ENCODE results near the gene KRTAP1-3.
A peak's percentile ranks its signal among the peaks of the same experiment; 100 is the strongest.

Gene KRTAP1-3

DNA sequence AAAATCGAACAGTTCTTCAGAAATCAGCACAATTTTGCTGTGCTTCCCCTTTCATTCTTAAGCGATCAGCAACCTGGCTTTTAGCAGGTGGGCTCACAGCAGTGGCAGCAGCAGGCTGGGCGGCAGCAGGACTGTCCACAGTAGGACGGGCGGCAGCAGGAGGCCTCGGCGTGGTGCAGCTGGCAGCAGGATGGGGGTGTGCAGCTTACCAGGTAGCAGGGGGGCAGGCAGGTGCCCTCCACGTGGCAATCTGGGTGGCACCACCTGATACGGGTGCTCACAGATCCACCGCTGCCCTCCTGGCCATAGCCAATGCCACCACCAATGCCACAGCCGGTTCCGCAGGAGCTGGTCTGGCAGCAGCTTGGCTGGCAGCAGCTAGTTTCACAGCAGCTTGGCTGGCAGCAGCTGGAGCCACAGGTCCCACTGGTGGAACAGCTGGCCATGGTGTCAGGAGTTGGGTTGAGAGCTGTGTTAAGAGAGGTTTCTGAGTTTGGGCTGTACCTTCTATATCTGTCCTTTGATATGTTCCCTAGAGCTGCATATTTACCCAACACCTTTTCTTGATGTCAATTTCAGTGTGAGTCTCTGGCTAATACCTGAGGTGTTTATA, 4.9 kb downstream of the KRTAP1-3 start, which contains the start of gene KRTAP1-4:
Gene KRTAP1-4, minus strand, starts transcription at position 563 of the 613 bp plus-strand sequence. Its CDS starts 117 bp downstream, at position 446.
- H3K9me3 Mint-ChIP-seq, result no peaks in the 10 kb centered on the region
- H3K4me1 Mint-ChIP-seq, result no peaks in the 10 kb centered on the region
- ATAC-seq (no peak), DNase-seq (ENCODE audit: low spot score in 2 of 2) (no peak)
- no peak within 1 kb of the TSS for H3K4me3 Mint-ChIP-seq
- H3K27ac Mint-ChIP-seq, result no peak within 1 kb of the TSS
- no peaks in the 10 kb centered on the region for H3K36me3 Mint-ChIP-seq

DNA sequence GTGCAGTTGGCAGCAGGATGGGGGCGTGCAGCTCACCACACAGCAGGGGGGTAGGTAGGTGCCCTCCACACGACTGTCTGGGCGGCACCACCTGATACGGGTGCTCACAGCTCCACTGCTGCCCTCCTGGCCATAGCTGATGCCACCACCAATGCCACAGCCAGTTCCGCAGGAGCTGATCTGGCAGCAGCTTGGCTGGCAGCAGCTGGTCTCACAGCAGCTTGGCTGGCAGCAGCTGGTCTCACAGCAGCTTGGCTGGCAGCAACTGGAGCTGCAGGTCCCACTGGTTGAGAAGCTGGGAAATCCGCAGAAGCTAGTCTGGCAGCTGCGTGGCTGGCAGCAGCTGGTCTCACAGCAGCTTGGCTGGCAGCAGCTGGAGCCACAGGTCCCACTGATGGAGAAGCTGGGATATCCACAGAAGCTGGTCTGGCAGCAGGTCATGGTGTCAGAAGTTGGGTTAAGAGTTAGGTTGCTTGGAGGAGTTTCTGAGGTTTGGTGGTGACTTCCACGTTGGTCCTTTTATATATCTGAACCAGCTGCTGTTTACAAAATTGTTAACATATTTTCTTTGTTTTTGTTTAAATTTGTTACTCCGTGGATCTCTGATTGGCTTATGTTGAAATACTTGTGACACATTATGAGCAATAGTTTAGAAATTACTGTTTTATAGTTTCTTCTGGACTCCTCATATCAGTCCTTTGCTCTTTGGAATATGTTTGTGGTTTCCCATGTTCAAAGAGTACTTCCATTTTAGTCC, 7.8 kb downstream of the KRTAP1-3 start, which contains the start of gene KRTAP1-5:
Gene KRTAP1-5, minus strand, starts transcription at position 494 of the 757 bp plus-strand sequence. Its CDS starts 53 bp downstream, at position 441.
- H3K4me3 Mint-ChIP-seq, result no peak within 1 kb of the TSS
- ATAC-seq (no peak), DNase-seq (ENCODE audit: low spot score in 2 of 2) (no peak)
- no peaks in the 10 kb centered on the region for H3K4me1 Mint-ChIP-seq
- H3K9me3 Mint-ChIP-seq, result no peaks in the 10 kb centered on the region
- H3K36me3 Mint-ChIP-seq, result no peaks in the 10 kb centered on the region
- H3K27ac Mint-ChIP-seq, result no peak within 1 kb of the TSS

DNA sequence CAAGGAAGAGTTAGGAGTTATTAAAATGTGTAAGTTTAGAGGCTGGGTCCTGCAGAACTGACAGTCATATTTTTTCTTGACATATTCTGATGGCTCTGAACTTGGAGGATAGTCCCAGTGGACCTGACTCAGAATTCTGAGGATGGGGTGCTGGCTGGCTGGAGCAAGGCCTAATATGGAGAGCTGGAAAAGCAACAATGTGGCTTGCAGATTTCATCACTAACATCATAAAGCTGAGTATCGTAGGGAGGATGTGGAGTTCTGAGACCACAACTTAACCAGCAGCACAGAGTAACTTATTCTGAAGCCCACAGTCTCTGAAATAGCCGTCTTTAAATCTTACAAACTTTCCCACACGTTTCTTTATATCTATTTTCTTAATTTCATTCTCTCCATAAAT, 10.0 kb downstream of the KRTAP1-3 start:
- no peak overlapping the region for H3K4me3 Mint-ChIP-seq
- DNase-seq (ENCODE audit: low spot score in 2 of 2) (no peak), ATAC-seq (no peak)
- H3K9me3 Mint-ChIP-seq, result no peaks in the 10 kb centered on the region
- H3K36me3 Mint-ChIP-seq, result no peaks in the 10 kb centered on the region
- no peak overlapping the region for H3K27ac Mint-ChIP-seq
- no peaks in the 10 kb centered on the region for H3K4me1 Mint-ChIP-seq

DNA sequence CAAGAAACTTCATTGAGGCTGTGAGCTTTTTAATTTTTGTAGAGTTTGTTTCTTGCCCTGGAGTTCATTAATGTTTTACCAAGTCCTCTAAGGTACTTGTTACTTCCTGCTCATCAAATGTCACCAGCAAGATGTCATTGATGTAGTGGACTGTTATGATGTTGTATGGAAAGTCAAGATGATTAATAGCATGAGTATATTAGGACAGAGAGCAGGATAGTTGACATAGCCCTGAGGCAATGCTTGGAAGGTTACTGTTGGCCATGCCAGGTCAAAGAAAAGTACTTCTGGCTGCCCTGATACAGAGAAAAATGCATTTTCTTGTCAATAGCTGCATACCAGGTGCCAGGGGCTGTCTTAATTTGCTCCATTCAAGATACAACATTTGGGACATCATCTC, 14.3 kb downstream of the KRTAP1-3 start:
- no peak overlapping the region for H3K4me3 Mint-ChIP-seq
- no peaks in the 10 kb centered on the region for H3K4me1 Mint-ChIP-seq
- no peak overlapping the region for H3K27ac Mint-ChIP-seq
- H3K36me3 Mint-ChIP-seq, result no peaks in the 10 kb centered on the region
- DNase-seq (ENCODE audit: low spot score in 2 of 2) (no peak), ATAC-seq (no peak)
- H3K9me3 Mint-ChIP-seq, result no peaks in the 10 kb centered on the region

DNA sequence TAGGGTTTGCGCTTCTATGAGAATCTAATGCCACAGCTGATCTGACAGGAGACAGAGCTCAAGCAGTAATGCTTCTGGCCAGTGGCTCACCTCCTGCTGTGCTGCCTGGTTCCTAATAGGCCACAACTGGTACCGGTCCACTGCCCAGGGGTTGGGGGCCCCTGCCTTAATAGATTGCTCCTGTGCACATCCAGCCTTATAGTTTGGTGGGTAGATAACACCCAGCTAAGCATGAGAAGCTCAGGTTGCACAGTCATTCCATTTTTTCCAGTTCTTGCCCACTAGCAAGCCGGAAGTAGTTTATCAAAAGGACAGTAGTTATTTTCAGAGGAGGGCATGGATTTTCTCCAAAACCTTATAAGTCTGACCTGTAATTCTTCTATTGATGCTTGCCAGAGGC, 15.3 kb downstream of the KRTAP1-3 start:
- no peak for ATAC-seq
- no peak overlapping the region for H3K27ac Mint-ChIP-seq
- H3K4me3 Mint-ChIP-seq, result no peak overlapping the region
- no peaks in the 10 kb centered on the region for H3K9me3 Mint-ChIP-seq
- DNase-seq (ENCODE audit: low spot score in 2 of 2), result no peak
- H3K4me1 Mint-ChIP-seq, result no peaks in the 10 kb centered on the region
- no peaks in the 10 kb centered on the region for H3K36me3 Mint-ChIP-seq

DNA sequence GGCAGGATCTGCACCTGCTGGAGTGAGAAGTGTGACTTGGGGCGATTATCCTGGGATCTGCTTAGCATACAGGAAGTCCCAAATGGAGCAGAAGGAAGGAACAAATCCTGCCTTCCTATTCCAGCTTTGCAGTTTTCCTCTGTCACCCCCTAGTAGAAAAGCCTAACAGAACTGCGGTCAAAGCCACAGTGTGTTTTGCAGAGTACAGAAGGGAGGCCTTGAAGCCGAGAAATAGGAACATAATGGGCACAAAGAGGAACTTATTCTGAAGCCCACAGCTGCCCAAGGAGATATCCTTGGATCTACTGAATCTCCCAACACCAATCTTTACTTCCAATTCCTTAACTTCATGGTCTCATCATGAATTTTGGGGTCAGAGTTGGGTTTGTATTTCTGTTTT, 16.1 kb downstream of the KRTAP1-3 start:
- no peaks in the 10 kb centered on the region for H3K4me1 Mint-ChIP-seq
- H3K4me3 Mint-ChIP-seq, result no peak overlapping the region
- DNase-seq (ENCODE audit: low spot score in 2 of 2), result no peak
- no peaks in the 10 kb centered on the region for H3K9me3 Mint-ChIP-seq
- no peak for ATAC-seq
- H3K27ac Mint-ChIP-seq, result no peak overlapping the region
- no peaks in the 10 kb centered on the region for H3K36me3 Mint-ChIP-seq

DNA sequence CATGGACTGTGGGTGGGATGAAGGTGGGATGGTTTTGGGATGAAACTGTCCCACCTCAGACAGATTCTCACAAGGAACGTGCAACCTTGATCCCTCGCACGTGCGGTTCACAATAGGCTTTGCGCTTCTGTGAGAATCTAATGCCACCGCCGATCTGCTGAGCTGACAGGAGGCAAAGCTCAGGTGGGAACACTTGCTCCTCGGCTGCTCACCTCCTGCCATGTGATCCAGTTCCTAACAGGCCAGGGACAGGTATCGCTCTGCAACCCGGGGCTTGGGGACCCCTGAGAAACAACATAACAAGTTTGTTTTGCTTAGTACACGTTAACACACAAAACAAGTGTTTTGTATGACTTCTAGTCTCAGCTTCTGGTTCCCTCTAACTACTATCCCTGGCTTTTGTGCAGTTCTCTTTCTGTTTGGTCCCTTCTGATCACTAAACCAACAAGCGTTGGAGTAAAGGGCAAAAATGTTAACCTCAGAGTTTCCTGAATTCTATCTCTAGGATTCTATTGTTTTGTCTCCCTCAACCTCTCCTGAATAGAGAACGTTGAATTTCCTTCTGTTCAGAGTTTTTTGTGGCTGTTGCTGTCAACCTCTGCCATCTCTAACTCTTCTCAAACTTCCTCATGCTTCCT, 18.0 kb downstream of the KRTAP1-3 start:
- ATAC-seq (no peak), DNase-seq (ENCODE audit: low spot score in 2 of 2) (no peak)
- Mint-ChIP-seq H3K36me3 (no peaks in the 10 kb centered on the region), H3K9me3 (no peaks in the 10 kb centered on the region), H3K4me3 (no peak overlapping the region), H3K4me1 (no peaks in the 10 kb centered on the region), H3K27ac (no peak overlapping the region)

DNA sequence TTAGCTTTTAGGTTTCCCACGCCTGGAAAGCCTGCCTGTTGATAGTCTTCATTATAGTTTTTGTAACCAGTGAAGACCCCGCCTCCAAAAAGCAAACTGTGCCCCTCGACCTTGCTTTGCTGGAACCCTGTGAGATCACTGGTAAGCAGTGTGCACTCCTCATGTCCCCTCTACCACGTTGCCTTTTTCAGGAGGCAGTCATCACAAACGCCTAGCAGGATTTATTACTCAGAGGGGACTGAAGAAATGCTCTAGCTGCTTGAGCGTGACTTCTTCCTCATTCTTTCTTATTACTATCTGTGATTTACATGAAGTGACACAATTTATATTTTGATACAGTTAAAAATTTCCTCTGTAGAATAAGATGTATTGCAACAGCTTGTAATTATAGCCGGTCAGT, 19.2 kb downstream of the KRTAP1-3 start:
- Mint-ChIP-seq H3K27ac (no peak overlapping the region), H3K36me3 (no peaks in the 10 kb centered on the region), H3K4me1 (no peaks in the 10 kb centered on the region), H3K4me3 (no peak overlapping the region), H3K9me3 (no peaks in the 10 kb centered on the region)
- ATAC-seq, result no peak
- no peak for DNase-seq (ENCODE audit: low spot score in 2 of 2)

DNA sequence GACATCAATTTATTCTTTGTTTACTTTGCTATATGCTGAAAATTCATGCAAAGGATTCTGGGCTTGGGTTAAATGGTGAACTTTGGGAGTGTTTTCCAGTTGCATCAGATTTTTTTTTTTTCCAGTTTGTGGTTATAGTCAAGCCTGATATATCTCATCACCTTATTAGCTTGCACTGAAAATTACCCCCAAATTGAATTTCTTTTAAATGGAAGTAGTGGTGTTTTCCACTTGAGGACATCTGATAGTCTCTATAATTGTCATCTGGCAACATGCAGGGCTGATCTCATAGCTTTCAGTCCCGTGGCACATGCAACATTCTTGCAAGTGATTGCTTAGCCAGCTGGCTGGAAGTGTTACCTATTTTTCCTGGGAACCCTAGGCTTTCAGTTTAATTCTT, 21.1 kb downstream of the KRTAP1-3 start:
- no peak overlapping the region for H3K4me3 Mint-ChIP-seq
- H3K27ac Mint-ChIP-seq, result no peak overlapping the region
- no peaks in the 10 kb centered on the region for H3K9me3 Mint-ChIP-seq
- no peaks in the 10 kb centered on the region for H3K4me1 Mint-ChIP-seq
- ATAC-seq, result no peak
- DNase-seq (ENCODE audit: low spot score in 2 of 2), result no peak
- H3K36me3 Mint-ChIP-seq, result no peaks in the 10 kb centered on the region

DNA sequence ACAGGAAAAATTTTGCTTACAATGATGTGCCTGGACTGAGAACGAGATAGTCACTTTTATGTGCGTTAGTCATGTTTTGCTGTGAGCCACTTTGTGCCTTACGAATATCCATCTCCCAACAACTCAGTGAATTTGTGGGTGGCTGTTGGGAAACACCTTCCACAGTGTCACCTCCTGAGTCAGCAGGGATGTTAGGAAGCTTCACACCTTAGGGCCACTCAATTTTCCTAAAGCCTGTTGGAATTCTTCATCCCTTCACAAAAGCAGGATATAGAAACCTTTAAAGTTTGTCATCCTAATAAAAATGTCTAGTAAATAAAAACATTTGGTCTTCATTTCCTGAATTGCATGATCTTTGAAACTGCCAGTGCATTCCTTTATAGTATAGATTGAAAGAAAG, 21.5 kb downstream of the KRTAP1-3 start:
- H3K4me3 Mint-ChIP-seq, result no peak overlapping the region
- no peaks in the 10 kb centered on the region for H3K4me1 Mint-ChIP-seq
- no peaks in the 10 kb centered on the region for H3K9me3 Mint-ChIP-seq
- H3K27ac Mint-ChIP-seq, result no peak overlapping the region
- DNase-seq (ENCODE audit: low spot score in 2 of 2) (no peak), ATAC-seq (no peak)
- no peaks in the 10 kb centered on the region for H3K36me3 Mint-ChIP-seq

DNA sequence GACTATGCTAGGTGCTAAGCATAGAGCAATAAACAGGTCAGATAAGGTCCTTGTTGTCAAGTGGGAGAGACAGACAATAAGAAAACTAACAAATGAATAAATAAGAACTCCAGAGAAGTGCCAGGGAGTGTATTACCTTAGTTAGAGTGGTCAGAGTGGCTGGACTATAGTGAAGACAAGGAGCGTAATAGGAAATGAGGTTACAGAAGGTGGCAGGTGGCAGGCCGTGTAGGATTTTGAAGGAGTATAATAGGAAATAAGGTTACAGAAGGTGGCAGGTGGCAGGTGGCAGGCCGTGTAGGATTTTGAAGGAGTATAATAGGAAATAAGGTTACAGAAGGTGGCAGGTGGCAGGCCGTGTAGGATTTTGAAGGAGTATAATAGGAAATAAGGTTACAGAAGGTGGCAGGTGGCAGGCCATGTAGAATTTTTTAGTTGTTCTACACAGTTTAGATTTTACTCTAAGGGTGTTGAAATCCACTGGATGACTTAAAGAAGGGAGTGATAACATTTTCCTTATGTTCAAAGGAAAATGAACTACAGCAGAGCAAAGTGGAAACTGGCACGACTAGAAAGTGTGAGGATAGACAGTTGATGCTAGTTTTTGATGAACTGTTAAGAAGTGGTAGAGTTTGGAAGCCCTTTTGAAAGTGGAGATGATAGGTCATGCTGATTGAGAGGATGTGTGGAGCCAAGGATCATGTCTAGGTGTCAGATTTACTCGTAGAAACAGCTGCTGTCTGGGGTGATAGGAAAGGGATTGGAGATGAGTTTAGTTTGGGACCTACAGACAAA, 22.2 kb downstream of the KRTAP1-3 start:
- Mint-ChIP-seq H3K9me3 (no peaks in the 10 kb centered on the region), H3K4me1 (no peaks in the 10 kb centered on the region), H3K36me3 (no peaks in the 10 kb centered on the region), H3K27ac (no peak overlapping the region), H3K4me3 (no peak overlapping the region)
- ATAC-seq (no peak), DNase-seq (ENCODE audit: low spot score in 2 of 2) (no peak)

DNA sequence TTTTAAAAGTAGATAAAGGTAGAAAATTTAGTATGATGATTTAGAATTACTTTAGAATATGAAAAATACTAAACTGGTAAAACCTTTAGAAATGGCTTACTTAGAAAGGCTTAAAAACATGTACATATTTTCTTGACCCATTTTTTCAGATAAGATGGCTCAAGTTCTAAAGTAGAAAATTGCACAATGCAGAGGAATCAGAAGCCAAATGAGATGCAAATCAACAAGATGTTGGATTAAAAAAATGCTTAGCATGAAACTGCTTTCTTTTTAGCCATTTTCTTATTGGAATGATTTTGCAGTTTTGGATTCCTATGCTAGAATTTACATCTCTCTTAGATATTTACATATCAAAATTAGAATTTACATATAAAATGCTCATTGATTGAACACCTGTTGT, 24.2 kb downstream of the KRTAP1-3 start:
- H3K27ac Mint-ChIP-seq, result no peak overlapping the region
- ATAC-seq (no peak), DNase-seq (ENCODE audit: low spot score in 2 of 2) (no peak)
- no peaks in the 10 kb centered on the region for H3K4me1 Mint-ChIP-seq
- no peaks in the 10 kb centered on the region for H3K9me3 Mint-ChIP-seq
- no peaks in the 10 kb centered on the region for H3K36me3 Mint-ChIP-seq
- H3K4me3 Mint-ChIP-seq, result no peak overlapping the region

DNA sequence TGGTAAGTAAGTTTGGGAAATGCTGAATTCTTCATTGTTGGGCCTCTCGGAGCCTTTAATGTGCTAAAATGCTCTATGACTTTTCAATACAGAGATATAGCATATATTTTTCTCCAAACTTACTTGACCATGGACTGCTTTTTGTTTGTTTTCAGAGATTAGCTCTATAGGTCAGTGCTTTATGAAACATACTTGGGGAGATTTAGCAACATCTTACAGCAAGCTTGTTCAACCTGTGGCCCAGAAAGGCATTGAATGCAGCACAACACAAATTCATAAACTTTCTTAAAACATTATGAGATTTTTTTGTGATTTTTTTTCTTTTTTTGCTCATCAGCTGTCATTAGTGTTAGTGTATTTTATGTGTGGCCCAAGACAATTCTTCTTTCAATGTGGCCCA, 24.7 kb downstream of the KRTAP1-3 start:
- Mint-ChIP-seq H3K4me1 (no peaks in the 10 kb centered on the region), H3K9me3 (no peaks in the 10 kb centered on the region), H3K4me3 (no peak overlapping the region), H3K36me3 (no peaks in the 10 kb centered on the region), H3K27ac (no peak overlapping the region)
- DNase-seq (ENCODE audit: low spot score in 2 of 2), result no peak
- no peak for ATAC-seq

DNA sequence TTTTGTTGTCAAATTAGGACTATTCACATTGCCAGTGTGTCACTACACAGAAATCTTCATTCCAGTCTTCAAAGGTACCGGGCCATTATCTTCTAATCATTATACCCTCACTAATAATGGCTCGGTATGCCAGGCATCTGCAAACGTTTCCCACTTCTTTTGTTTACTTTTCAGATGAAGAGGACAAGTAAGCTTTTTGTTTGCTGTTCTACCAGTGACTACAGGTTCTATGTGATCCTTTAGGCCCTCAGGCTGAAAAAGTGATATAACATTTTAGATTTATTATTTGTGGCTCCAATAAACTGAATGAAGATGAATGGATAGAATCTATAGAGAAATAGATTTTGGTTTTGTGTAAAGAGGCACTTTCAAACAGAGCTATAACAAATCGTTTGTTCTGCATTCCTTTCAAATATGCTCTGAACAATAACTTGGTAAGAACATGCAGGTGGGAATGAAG, 25.3 kb downstream of the KRTAP1-3 start:
- Mint-ChIP-seq H3K4me3 (no peak overlapping the region), H3K36me3 (no peaks in the 10 kb centered on the region), H3K9me3 (no peaks in the 10 kb centered on the region), H3K27ac (no peak overlapping the region), H3K4me1 (no peaks in the 10 kb centered on the region)
- DNase-seq (ENCODE audit: low spot score in 2 of 2) (no peak), ATAC-seq (no peak)

DNA sequence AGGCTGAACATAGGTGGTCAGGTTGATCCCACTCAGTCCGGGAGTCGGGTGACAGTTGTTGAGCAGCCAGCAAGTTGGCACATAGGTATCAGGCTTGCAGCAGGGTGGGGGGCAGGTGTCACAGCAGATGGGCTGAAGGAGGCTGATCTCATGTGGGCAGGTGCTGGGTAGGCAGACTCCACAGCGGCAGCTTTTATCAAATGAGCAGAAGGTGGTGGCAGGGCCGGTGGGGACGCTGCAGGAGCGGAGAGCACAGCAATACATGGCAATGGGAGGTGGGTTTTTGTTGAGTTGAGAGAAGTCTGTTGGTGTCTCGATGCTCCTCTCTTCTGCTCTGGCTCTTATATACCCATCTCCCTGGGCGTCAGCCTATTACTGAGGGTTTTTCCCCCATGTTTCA, 25.9 kb downstream of the KRTAP1-3 start, which contains the start of gene KRTAP3-1:
Gene KRTAP3-1, minus strand, starts transcription at position 318 of the 400 bp plus-strand sequence. Its CDS starts 54 bp downstream, at position 264.
- DNase-seq (ENCODE audit: low spot score in 2 of 2) (no peak), ATAC-seq (peak; percentile 26)
- H3K27ac Mint-ChIP-seq, result no peak within 1 kb of the TSS
- H3K4me1 Mint-ChIP-seq, result no peaks in the 10 kb centered on the region
- H3K4me3 Mint-ChIP-seq, result no peak within 1 kb of the TSS
- H3K9me3 Mint-ChIP-seq, result no peaks in the 10 kb centered on the region
- no peaks in the 10 kb centered on the region for H3K36me3 Mint-ChIP-seq

Measured in stimulated activated effector memory CD8-positive, alpha-beta T cell treated with anti-CD3 and anti-CD28 coated beads, Interleukin-12 subunit alpha, Interleukin-12 subunit beta, amount 100 ng/mL, for 72 hours (primary cell).